HG02938 (cell line): Measurements from ENCODE around the gene PRDM8.
A peak's percentile ranks its signal among the peaks of the same experiment; 100 is the strongest.
"Not testable (repeated sequence)": the region's sequence is repeated elsewhere in the genome, so short reads cannot be mapped to it uniquely, and the experiment has no call there.

Source experiments
- ATAC-seq: cut with Tn5 transposase; IDR thresholded peaks from one replicate; pipeline ENCODE4 v1.9.1; 2021; ENCODE audit warnings: mild to moderate bottlenecking, moderate library complexity; ENCODE audit not compliant: unreplicated experiment

Gene PRDM8

GRCh38 chr4:80225595-80225994 is 28.3 kb downstream of the PRDM8 start:
- ATAC-seq = no peak

GRCh38 chr4:80226094-80226493 is 28.8 kb downstream of the PRDM8 start:
- ATAC-seq = no peak

GRCh38 chr4:80228460-80228859 is 31.2 kb downstream of the PRDM8 start:
- ATAC-seq = peak; percentile 45

GRCh38 chr4:80229128-80229527 is 31.8 kb downstream of the PRDM8 start:
- peak; percentile 14 for ATAC-seq

- ATAC-seq = peak; percentile 97
Observed at GRCh38 chr4:80229590-80229989, 32.3 kb downstream of the PRDM8 start.

- ATAC-seq = no peak
Observed at GRCh38 chr4:80231180-80231579, 33.9 kb downstream of the PRDM8 start.

GRCh38 chr4:80232707-80233370 is 35.5 kb downstream of the PRDM8 start:
- ATAC-seq = no peak

DNA sequence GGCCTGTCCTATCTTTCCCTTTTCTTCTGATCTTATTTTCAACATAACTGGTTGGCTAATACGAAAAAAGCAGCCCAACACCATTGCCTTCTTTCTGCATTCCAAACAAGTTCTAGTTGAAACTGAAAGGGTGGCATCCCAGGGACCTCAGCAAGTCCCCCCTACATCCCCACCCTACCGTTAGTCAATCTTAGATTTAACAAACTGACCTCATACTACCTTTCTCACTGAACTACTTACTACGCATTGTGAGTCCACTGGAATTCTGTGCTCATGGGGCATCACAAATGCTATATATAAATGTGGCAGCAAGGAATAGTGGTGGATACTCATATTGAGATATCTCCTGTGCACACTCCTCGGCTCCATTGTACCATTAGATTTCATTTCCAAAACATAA is 36.1 kb downstream of the PRDM8 start:
- no peak for ATAC-seq

GRCh38 chr4:80235451-80235850 is 38.1 kb downstream of the PRDM8 start:
- ATAC-seq = no peak

DNA sequence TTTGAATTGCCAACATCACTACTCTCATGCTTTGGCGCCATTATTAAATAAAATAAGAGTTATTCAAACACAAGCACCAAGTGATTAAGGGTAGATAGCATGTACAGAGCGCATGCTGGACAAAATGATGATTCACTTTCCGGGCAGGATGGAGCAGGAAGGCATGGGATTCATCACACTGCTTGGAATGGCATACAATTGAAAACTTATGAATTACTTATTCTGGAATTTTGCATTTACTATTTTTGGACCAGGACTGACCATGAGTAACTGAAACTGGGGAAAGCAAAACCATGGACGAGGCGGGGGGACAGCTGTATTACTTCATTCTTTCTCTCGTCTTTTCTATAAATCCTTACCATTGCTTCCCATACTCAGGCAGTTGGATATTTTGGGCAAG is 40.7 kb downstream of the PRDM8 start:
- no peak for ATAC-seq

DNA sequence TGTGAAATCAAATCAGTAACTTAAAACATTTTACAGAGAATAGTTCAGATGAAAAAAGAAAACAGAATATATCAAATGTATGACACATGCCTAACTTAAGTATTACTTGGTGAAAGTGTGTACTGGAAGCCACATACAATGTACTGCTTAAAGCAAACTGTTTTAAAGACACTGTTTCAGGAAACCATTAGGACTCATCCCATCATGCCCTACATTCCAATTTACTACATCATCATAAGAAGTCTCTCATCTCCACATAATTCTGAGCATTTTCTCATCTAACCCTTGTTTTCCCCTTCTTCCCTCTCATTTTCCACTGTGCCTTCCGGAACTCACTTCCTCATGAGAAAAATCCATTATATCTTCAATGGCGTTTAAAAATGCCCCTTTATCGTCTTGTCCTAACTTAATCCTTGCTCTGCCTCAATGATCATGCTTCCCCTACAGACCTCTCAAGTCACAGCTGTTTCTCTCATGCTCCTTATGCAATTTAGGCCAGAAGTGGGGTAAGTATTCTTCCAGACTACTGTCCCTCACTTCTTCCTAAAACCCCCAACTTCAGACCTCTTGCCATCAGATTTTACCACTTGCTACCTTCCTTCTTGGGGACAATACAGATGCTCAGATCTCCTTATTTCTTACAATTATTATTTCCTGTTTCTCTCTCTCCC is 42.3 kb downstream of the PRDM8 start:
- no peak for ATAC-seq

GRCh38 chr4:80240976-80241375 is 43.7 kb downstream of the PRDM8 start:
- peak; percentile 49 for ATAC-seq

DNA sequence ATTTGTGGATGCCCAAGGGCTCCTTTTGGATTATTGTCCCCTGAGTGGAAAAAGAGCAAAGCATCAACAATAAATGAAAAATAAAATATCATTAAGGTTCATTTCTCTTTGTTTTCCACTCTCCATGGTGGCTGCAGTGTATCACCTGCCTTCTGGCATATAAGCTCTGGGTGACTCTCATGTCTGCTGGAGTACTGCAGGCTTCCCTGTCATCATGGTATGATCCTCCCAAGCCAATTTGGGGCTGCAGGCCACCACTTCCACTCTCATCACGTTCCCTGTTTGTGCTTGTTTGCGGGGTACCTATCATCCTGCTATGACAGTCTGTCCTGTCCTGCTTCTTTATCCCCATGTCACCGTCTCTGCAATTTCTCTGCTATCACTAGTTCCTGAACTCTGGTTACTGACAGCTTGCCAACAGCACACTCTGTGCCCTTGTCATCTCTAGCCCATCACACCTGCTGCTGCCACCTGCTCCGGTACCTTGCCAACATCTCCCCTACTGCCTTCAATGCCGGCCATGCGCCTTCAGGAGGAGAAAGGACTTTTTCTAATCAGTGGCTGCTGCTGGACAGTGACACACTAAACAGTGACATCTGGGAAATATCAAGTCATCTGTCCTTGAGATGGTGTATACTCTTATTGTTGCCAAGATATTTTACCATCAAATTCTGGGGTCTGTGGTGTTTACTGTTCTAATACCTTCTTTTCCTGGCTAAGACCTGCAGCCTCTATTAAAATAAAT is 46.1 kb downstream of the PRDM8 start:
- ATAC-seq = no peak

- ATAC-seq = not testable (repeated sequence)
Observed at GRCh38 chr4:80247484-80247883, 50.2 kb downstream of the PRDM8 start.

DNA sequence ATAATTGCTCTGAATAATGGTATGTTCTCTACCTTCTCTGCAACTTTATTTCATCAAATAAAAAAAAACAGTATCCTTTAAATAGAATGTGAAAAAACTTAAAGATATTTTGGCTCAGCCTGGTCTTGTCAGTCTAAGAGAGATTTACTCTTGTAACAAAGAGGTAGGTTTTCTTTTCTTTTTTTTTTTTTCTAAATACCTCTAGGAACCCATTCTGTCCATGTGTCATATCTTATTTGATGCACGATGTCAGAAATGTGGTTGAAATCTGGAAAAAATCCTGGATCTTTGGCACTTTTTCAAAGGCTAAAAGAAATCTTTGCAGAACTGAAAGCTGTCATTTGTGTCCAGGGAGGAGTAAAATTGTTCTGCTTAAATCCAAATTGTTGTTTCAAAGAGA is 51.8 kb downstream of the PRDM8 start:
- no peak for ATAC-seq

GRCh38 chr4:80252427-80252826 is 55.1 kb downstream of the PRDM8 start:
- no peak for ATAC-seq

GRCh38 chr4:80252953-80253352 is 55.6 kb downstream of the PRDM8 start:
- no peak for ATAC-seq

DNA sequence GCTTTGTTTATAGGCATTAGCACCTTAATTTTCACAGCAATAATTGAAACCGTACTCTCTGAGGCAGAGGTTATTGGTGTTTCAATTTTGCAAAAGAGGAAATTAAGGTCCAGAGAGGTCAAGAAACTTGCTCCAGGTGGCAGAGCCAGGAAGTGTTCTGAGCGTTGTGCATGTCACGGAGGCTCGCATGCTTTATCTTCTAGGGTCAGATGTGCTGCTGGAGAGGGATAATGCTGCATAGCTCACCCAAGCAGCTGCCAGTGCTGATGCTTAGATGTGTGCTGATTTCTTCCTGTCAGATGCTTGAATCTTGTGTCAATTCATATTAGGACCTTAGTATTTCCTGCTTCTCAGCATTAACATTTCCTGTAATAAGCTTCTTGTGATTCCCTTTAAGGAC is 56.2 kb downstream of the PRDM8 start:
- ATAC-seq = no peak
